SK-N-SH treated with all-trans-retinoic acid at 6 μM for 48 hours (cell line): ENCODE measurements around the gene PRKG2.

Experiments used
- ARNTL ChIP-seq: fragments of 450-650 bp; formaldehyde crosslinking; IDR thresholded peaks from 2 replicates; pipeline ENCODE4 v1.5.0; 2020; ENCODE audit warnings: low read depth, mild to moderate bottlenecking, moderate library complexity, borderline replicate concordance
- ESRRG ChIP-seq: fragments of 250-450 bp; sonication (Bioruptor Pico); IDR thresholded peaks from 2 replicates; pipeline ENCODE4 v1.6.1; 2021; ENCODE audit warnings: mild to moderate bottlenecking
- ZFP3 ChIP-seq: fragments of 250-450 bp; sonication (Bioruptor Pico); IDR thresholded peaks from 2 replicates; pipeline ENCODE4 v1.5.0; 2020; ENCODE audit warnings: mild to moderate bottlenecking, moderate library complexity
- TF ChIP-seq, protein P1 (sequence below): fragments of 250-450 bp; sonication (Bioruptor Pico); IDR thresholded peaks from 2 replicates; pipeline ENCODE4 v1.5.1; 2021; ENCODE audit warnings: mild to moderate bottlenecking, moderate library complexity
- TF ChIP-seq, protein P2 (sequence below): fragments of 250-450 bp; sonication (Bioruptor Pico); IDR thresholded peaks from 2 replicates; pipeline ENCODE4 v1.8.0; 2020; ENCODE audit warnings: mild to moderate bottlenecking, moderate library complexity, borderline replicate concordance
- TF ChIP-seq, protein P3 (sequence below): fragments of 250-450 bp; sonication (Bioruptor Pico); IDR thresholded peaks from 2 replicates; pipeline ENCODE4 v1.5.1; 2020; ENCODE audit warnings: low read depth, mild to moderate bottlenecking, moderate library complexity
- TF ChIP-seq, protein P4 (sequence below): fragments of 250-450 bp; sonication (Bioruptor Pico); IDR thresholded peaks from 2 replicates; pipeline ENCODE4 v1.8.0; 2021; ENCODE audit warnings: low read depth, mild to moderate bottlenecking, moderate library complexity, borderline replicate concordance

DNA sequence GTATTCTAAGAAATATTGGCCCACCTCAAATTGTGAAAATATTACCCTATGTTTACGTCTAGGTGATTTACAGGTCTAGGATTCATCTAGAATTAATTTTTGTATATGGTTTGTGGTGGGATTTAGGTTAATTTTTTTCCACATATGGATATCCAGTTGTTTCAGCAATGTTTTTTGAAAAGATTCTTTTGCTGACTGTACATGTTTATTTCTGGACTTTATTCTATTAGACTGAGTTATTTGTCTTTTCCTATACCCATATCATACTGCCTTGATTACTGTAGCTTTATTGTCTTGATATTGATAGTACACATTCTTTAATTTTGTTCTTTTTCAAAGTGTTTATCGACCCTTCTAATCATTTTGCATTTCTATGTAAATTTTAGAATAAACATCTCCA lies 83.5 kb downstream of the PRKG2 start:
- TF ChIP-seq, protein P1, sequence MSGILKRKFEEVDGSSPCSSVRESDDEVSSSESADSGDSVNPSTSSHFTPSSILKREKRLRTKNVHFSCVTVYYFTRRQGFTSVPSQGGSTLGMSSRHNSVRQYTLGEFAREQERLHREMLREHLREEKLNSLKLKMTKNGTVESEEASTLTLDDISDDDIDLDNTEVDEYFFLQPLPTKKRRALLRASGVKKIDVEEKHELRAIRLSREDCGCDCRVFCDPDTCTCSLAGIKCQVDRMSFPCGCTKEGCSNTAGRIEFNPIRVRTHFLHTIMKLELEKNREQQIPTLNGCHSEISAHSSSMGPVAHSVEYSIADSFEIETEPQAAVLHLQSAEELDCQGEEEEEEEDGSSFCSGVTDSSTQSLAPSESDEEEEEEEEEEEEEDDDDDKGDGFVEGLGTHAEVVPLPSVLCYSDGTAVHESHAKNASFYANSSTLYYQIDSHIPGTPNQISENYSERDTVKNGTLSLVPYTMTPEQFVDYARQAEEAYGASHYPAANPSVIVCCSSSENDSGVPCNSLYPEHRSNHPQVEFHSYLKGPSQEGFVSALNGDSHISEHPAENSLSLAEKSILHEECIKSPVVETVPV (CRISPR knock-in tag) = no peak
- TF ChIP-seq ARNTL (no peak), ESRRG (no peak), ZFP3 (CRISPR knock-in tag) (no peak)
- TF ChIP-seq, protein P2, sequence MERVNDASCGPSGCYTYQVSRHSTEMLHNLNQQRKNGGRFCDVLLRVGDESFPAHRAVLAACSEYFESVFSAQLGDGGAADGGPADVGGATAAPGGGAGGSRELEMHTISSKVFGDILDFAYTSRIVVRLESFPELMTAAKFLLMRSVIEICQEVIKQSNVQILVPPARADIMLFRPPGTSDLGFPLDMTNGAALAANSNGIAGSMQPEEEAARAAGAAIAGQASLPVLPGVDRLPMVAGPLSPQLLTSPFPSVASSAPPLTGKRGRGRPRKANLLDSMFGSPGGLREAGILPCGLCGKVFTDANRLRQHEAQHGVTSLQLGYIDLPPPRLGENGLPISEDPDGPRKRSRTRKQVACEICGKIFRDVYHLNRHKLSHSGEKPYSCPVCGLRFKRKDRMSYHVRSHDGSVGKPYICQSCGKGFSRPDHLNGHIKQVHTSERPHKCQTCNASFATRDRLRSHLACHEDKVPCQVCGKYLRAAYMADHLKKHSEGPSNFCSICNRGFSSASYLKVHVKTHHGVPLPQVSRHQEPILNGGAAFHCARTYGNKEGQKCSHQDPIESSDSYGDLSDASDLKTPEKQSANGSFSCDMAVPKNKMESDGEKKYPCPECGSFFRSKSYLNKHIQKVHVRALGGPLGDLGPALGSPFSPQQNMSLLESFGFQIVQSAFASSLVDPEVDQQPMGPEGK (CRISPR knock-in tag) = no peak
- TF ChIP-seq, protein P3, sequence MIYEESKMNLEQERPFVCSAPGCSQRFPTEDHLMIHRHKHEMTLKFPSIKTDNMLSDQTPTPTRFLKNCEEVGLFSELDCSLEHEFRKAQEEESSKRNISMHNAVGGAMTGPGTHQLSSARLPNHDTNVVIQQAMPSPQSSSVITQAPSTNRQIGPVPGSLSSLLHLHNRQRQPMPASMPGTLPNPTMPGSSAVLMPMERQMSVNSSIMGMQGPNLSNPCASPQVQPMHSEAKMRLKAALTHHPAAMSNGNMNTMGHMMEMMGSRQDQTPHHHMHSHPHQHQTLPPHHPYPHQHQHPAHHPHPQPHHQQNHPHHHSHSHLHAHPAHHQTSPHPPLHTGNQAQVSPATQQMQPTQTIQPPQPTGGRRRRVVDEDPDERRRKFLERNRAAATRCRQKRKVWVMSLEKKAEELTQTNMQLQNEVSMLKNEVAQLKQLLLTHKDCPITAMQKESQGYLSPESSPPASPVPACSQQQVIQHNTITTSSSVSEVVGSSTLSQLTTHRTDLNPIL = no peak
- TF ChIP-seq, protein P4, sequence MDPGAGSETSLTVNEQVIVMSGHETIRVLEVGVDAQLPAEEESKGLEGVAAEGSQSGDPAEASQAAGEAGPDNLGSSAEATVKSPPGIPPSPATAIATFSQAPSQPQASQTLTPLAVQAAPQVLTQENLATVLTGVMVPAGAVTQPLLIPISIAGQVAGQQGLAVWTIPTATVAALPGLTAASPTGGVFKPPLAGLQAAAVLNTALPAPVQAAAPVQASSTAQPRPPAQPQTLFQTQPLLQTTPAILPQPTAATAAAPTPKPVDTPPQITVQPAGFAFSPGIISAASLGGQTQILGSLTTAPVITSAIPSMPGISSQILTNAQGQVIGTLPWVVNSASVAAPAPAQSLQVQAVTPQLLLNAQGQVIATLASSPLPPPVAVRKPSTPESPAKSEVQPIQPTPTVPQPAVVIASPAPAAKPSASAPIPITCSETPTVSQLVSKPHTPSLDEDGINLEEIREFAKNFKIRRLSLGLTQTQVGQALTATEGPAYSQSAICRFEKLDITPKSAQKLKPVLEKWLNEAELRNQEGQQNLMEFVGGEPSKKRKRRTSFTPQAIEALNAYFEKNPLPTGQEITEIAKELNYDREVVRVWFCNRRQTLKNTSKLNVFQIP (CRISPR knock-in tag) = no peak
